Suppressor macrophage (primary cell): ENCODE results near the gene CRKL.
"Not testable (repeated sequence)": the region's sequence is repeated elsewhere in the genome, so short reads cannot be mapped to it uniquely, and the experiment has no call there.

Experiments
- DNase-seq, 4 experiments: peaks; one replicate each; pipeline ENCODE4 v3.0.0-alpha.2; 2020 to 2022

Gene CRKL

GRCh38 chr22:20901093-20902033 is 15.8 kb upstream of the CRKL start:
- DNase-seq: not testable (repeated sequence)

DNA sequence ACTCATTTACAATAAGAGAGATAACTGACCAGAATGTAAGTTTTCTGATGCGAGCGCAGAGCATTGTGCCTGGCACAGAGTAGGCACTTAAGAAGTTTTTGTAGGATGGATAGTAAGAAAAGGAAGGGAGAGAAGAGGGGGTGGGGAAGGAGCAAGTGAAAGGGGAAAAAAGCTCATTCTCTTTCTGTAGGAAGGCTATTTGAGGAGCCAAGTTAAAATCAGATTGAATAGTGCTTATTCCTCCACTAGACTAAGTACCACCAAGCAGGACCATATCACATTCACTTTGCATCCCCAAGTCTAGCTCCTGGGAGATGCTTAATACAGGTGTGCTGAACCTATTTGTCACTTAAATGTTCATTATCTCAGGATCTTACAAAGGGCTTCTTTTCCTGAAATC is 14.1 kb upstream of the CRKL start:
- DNase-seq: no peak

GRCh38 chr22:20904008-20904979 is 12.9 kb upstream of the CRKL start:
- peak; percentile 81 to 95 (median 88) for DNase-seq

- DNase-seq: no peak
These were observed 12.2 kb upstream of the CRKL start for GRCh38 chr22:20904980-20905355.

DNA sequence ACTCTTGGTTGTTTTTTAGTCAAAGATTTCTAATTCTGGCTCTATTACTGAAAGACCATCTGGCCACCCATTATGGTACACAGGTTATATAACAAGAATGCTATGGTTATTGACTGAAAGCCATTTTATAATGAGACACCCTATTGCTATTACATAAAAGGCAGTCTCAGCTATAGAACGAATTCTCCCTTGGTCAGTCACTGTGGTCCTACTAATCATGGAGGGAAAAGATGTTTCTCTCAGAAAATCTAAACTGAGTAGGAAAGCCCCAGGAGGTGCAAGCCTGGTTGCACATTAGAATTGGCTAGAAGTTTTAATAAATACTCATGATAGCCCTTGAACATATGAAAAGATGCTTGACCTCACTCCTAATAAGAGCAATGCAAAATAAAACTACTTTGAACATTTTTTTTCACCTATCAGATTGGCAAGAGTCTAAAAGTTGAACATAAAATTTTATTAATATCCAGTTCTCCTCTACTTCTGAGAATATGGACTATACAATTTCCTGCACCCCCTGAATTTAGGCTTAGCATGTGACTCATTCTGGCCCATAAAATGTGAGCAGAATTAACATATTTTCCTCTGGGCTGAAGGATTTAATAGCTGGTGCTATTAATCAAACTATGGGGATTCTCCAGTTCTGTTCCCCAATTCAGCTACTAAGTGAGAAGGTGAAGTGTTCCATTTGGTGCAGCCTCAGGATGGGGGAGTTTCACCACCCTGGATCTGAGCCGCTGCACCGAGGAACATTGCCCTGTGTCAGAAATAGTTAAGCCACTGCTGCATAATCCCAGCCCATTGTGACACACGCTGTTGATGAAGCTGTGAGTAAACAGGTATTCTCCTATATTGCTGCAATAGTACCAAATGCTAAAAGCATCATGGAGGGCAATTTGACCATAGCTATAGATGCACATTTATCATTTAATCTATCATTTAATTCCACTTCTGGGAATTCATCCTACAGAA is 11.5 kb upstream of the CRKL start:
- no peak for DNase-seq

- no peak for DNase-seq
These were observed 10.8 kb upstream of the CRKL start for GRCh38 chr22:20906387-20906767.

DNA sequence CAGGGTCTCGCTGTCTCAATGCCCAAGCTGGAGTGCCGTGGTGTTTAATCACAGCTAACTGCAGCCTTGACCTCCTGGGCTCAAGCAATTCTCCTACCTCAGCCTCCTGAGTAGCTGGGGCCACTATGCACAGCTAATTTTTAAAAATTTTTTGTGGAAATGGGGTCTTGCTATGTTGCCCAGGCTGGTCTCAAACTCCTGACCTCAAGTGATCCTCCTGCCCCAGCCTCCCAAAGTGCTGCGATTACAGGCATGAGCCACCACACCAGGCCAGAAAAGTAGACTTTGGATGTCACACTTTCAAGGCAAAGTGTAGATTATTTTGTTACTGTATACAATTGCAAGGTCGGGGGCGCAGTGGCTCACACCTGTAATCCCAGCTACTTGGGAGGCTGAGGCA is 8.5 kb upstream of the CRKL start:
- not testable (repeated sequence) for DNase-seq

DNA sequence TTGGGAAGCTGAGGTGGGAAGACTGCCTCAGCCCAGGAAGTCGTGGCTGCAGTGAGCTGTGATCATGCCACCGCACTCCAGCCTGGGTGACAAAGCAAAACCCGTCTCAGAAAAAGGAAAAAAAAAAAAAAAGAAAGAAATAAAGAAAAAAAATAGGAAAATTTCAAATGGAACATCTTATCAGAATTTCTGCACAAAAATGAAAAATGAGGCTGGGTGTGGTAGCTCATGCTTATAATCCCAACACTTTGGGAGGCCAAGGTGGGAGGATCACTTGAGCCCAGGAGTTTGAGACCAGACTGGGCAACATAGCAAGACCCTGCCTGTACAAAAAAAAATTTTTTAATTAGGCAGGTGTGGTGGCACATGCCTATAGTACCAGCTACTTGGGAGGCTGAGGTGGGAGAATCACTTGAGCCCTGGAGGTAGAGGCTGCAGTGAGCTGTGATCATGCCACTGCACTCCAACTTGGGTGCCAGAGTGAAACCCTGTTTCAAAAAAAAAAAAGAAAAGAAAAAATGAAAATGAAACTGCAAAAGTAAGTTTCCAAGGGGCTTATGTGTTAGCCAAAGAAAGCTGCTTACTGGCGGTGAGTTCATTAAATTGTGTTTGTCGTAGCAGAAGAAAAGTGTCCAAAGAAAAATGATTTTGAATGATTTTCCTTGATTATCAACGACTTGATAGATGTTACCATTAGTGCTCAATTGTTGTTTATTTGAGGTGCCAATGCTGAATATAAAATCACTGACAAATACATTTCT is 7.5 kb upstream of the CRKL start:
- peak in 2 of 4 experiments; percentile 16 to 42 for DNase-seq

- DNase-seq: no peak
These were observed 4.7 kb upstream of the CRKL start for GRCh38 chr22:20912494-20912893.

GRCh38 chr22:20918663-20919218 is 1.5 kb downstream of the CRKL start:
- DNase-seq: no peak

GRCh38 chr22:20919718-20920117 is 2.5 kb downstream of the CRKL start:
- no peak for DNase-seq

DNA sequence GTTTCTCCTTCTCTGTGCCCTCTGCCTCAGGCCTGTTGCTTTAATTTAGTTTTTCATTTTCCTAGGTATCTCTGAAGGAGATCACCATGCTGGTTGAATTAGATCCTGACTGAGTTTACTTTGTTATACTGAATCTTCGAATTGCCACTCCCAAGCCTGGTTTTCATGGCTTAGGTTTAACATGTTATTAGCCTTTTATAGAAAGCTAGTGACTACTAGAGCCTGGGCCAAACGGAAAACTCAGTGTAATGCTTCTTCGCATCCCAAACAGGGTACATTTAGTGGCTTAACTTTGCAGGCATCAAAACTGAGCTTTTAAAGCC is 3.6 kb downstream of the CRKL start:
- DNase-seq: no peak

- no peak for DNase-seq
These were observed 5.0 kb downstream of the CRKL start for GRCh38 chr22:20922141-20922751.

GRCh38 chr22:20926243-20926642 is 9.0 kb downstream of the CRKL start:
- peak in 1 of 4 experiments; percentile 27 for DNase-seq

GRCh38 chr22:20927940-20928572 is 10.8 kb downstream of the CRKL start:
- DNase-seq: no peak

DNA sequence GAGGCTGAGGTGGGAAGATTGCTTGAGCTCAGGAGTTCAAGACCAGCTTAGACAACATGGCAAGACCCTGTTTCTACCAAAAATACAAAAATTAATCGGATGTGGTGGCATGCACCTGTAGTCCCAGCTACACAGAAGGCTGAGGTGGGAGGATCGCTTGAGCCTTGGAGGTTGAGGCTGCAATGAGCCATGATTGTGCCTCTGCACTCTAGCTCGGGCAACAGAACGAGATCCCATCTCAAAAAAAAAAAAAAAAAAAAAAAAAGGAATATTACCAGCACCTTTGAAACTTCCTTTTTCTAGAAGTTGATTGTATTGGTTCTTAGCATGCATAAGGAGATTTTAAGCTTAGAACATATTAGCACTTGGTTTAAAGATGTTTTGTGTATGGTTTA is 11.4 kb downstream of the CRKL start:
- DNase-seq: no peak

DNA sequence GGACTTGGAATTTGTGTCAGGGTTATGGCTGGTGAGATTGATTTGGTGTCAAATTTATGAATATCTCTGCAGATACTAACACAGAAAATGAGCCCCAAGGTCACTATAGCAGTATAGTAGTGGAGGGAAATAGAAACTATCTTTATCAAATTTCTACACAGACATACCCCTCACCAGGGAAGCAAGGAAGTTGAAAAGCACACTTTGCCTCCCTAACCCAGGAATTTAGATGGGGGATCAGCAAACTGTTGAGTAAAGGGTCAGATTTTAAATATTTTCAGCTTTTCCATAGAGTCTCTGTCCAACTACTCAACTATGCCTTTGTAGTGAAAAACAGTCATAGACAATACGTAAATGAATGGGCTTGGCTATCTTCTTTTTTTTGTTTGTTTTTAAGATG is 12.8 kb downstream of the CRKL start:
- DNase-seq: no peak

GRCh38 chr22:20930435-20930834 is 13.2 kb downstream of the CRKL start:
- DNase-seq: not testable (repeated sequence)

- no peak for DNase-seq
These were observed 14.0 kb downstream of the CRKL start for GRCh38 chr22:20931126-20931654.

GRCh38 chr22:20933910-20934309 is 16.7 kb downstream of the CRKL start:
- DNase-seq: no peak
